K562 (cell line): ENCODE results near the gene WFDC9. TPM values are rescaled to one million over a fixed set of nuclear protein-coding genes. Genes with fewer than 3 reads are reported as not detected.

Experiments used
- ATAC-seq: fragments of 200-7000 bp; cut with Tn5 transposase; 3 replicates; pipeline ENCODE4 v1.9.1; 2020; ENCODE audit warnings: moderate library complexity
- BruUV-seq: library from RNA; stranded (reverse); fragments of 400-500 nt; replicated peaks from 2 replicates; lab custom pipeline; 2021; lab: Mats Ljungman, UMichigan
- CTCF ChIA-PET: fragments of 300-600 bp; formaldehyde crosslinking; extraction: SDS; loops from one replicate; lab custom pipeline; 2021; ENCODE audit warnings: low intra/inter-chr PET ratio; lab: Yijun Ruan, JAX
- POLR2A ChIA-PET: fragments of 300-600, 350-650 bp; sonication (Branson Sonifier 250); formaldehyde crosslinking; extraction: SDS; loops from one replicate; lab custom pipeline; 2021; ENCODE audit warnings: antibody characterized with exemption, inconsistent platforms; lab: Yijun Ruan, JAX
- DNase-seq, 4 experiments: peaks; one replicate each; pipeline versions ENCODE4 v3.0.0 to v3.0.0-alpha.2; 2011 to 2018; ENCODE audit warnings: low spot score in 3 of 4, mixed read lengths in 3 of 4; ENCODE audit errors: extremely low read depth in 1 of 4
- FAIRE-seq: peaks from 2 replicates; lab custom pipeline; 2011; peaks lifted over from hg19 to GRCh38; lab: Jason Lieb, UNC
- H2AFZ ChIP-seq: 2 replicates; pipeline ENCODE4 v1.6.0; 2011; ENCODE audit warnings: low read depth, low read length, control low read depth, inconsistent platforms
- H3K27ac ChIP-seq: fragments of 200-600 bp; 3 replicates; pipeline ENCODE4 v1.8.0; 2011; ENCODE audit warnings: low read depth, mild to moderate bottlenecking, control low read depth, inconsistent platforms, low read length, moderate library complexity, mixed read lengths; ENCODE audit errors: extremely low read depth
- H3K27me3 ChIP-seq, 2 experiments: fragments of 300-600 bp in 1 of 2; 2 replicates in 1 of 2; 3 replicates in 1 of 2; pipeline versions ENCODE4 v1.6.0 to v1.8.0; 2011; ENCODE audit warnings: inconsistent platforms in 2 of 2, low read length in 2 of 2, mild to moderate bottlenecking in 1 of 2, mixed read lengths in 1 of 2, moderate library complexity in 1 of 2; ENCODE audit not compliant: control insufficient read depth in 2 of 2, insufficient read depth in 2 of 2
- H3K36me3 ChIP-seq: fragments of 300-600 bp; 3 replicates; pipeline ENCODE4 v1.8.0; 2011; ENCODE audit warnings: mild to moderate bottlenecking, low read length, inconsistent platforms; ENCODE audit not compliant: control insufficient read depth, insufficient read depth
- H3K4me1 ChIP-seq, 2 experiments: fragments of 200-600 bp in 1 of 2; replicated peaks in 1 of 2; 2 replicates in 1 of 2; 3 replicates in 1 of 2; pipeline versions ENCODE4 v1.5.1 to v1.8.0; 2011; ENCODE audit warnings: inconsistent platforms in 2 of 2, low read length in 2 of 2, mild to moderate bottlenecking in 1 of 2, mixed read lengths in 1 of 2, moderate library complexity in 1 of 2; ENCODE audit not compliant: control insufficient read depth in 2 of 2, insufficient read depth in 2 of 2
- H3K4me2 ChIP-seq: 2 replicates; pipeline ENCODE4 v1.6.1; 2011; ENCODE audit warnings: low read length, control low read depth, inconsistent platforms, mixed read lengths; ENCODE audit not compliant: insufficient read depth
- H3K4me3 ChIP-seq: fragments of 200-600 bp; sonication (generic), shearing (Covaris generic); 2 replicates; pipeline ENCODE4 v1.5.1; 2016; ENCODE audit warnings: control low read depth, inconsistent platforms
- H3K79me2 ChIP-seq: fragments of 200-600 bp; 3 replicates; pipeline ENCODE4 v1.8.0; 2011; ENCODE audit warnings: low read length, inconsistent platforms; ENCODE audit not compliant: control insufficient read depth, insufficient read depth
- H3K9ac ChIP-seq, 2 experiments: 2 replicates each; pipeline versions ENCODE4 v1.6.0 to v1.6.1; 2011; ENCODE audit warnings: low read depth in 2 of 2, low read length in 2 of 2, control low read depth in 1 of 2, inconsistent platforms in 1 of 2, mild to moderate bottlenecking in 1 of 2, mixed read lengths in 1 of 2; ENCODE audit not compliant: insufficient read depth in 1 of 2
- H3K9me1 ChIP-seq: one replicate; pipeline ENCODE4 v1.6.0; 2011; ENCODE audit warnings: inconsistent platforms, mild to moderate bottlenecking, low read length, moderate library complexity; ENCODE audit not compliant: control insufficient read depth, insufficient read depth
- H3K9me3 ChIP-seq: replicated peaks from 2 replicates; pipeline ENCODE4 v1.5.1; 2011; ENCODE audit warnings: low read depth, low read length, inconsistent platforms; ENCODE audit not compliant: control insufficient read depth, insufficient read depth
- H4K20me1 ChIP-seq: replicated peaks from 2 replicates; pipeline ENCODE4 v1.6.1; 2011; ENCODE audit warnings: low read length, inconsistent platforms, mixed read lengths; ENCODE audit not compliant: control insufficient read depth, insufficient read depth
- ARID2 ChIP-seq: fragments of 450-650 bp; IDR thresholded peaks from 2 replicates; pipeline ENCODE4 v1.6.1; 2017; ENCODE audit warnings: antibody characterized with exemption, mild to moderate bottlenecking
- CC2D1A ChIP-seq: fragments of 450-650 bp; IDR thresholded peaks from 2 replicates; pipeline ENCODE4 v1.6.1; 2017; ENCODE audit warnings: mild to moderate bottlenecking
- ERF ChIP-seq: fragments of 450-650 bp; formaldehyde crosslinking; IDR thresholded peaks from 2 replicates; pipeline ENCODE4 v1.4.0; 2020; ENCODE audit warnings: mild to moderate bottlenecking, mixed read lengths
- MCM5 ChIP-seq: fragments of 450-650 bp; IDR thresholded peaks from 2 replicates; pipeline ENCODE4 v1.6.1; 2016; ENCODE audit warnings: low read depth
- NCOA6 ChIP-seq: fragments of 450-650 bp; IDR thresholded peaks from 2 replicates; pipeline ENCODE4 v1.6.1; 2017; ENCODE audit warnings: mild to moderate bottlenecking
- NFXL1 ChIP-seq: fragments of 450-650 bp; formaldehyde crosslinking; IDR thresholded peaks from 2 replicates; pipeline ENCODE4 v1.4.0; 2021; ENCODE audit warnings: mild to moderate bottlenecking
- RAD51 ChIP-seq: fragments of 450-650 bp; IDR thresholded peaks from 2 replicates; pipeline ENCODE4 v1.7.1; 2016; ENCODE audit warnings: low read depth, mild to moderate bottlenecking, borderline replicate concordance
- TAF15 ChIP-seq: fragments of 200-400 bp; formaldehyde crosslinking; IDR thresholded peaks from 2 replicates; pipeline ENCODE4 v1.6.1; 2017; ENCODE audit warnings: mild to moderate bottlenecking, low read depth, low read length, moderate library complexity
- ZNF143 ChIP-seq: sonication (generic); formaldehyde crosslinking; IDR thresholded peaks from 2 replicates; pipeline ENCODE4 v1.9.0; 2022; ENCODE audit warnings: mild to moderate bottlenecking, missing genetic modification reagents
- ZNF584 ChIP-seq: fragments of 200-800 bp; sonication (Bioruptor generic); IDR thresholded peaks from 2 replicates; pipeline ENCODE4 v1.6.1; 2016; ENCODE audit warnings: low read depth, mild to moderate bottlenecking, missing genetic modification characterization, missing compliant biosample characterization
- ZNF707 ChIP-seq: fragments of 250-450 bp; sonication (Bioruptor Pico); conservative IDR thresholded peaks from 2 replicates; pipeline ENCODE4 v1.8.0; 2022; ENCODE audit warnings: inconsistent platforms, mild to moderate bottlenecking, moderate library complexity
- ZNF717 ChIP-seq: fragments of 250-450 bp; sonication (Bioruptor Pico); IDR thresholded peaks from 2 replicates; pipeline ENCODE4 v1.5.0; 2021
- WGBS: fragments of 100-300 bp; shearing (Covaris generic); methylation state at CpG from one replicate; pipeline ENCODE4 v1.1.6; 2016; ENCODE audit warnings: low coverage, mixed read lengths; ENCODE audit not compliant: insufficient coverage; ENCODE audit errors: missing lambda C conversion rate; 5-methylcytosine and 5-hydroxymethylcytosine counted together
- in situ Hi-C: fragments of 300-500 bp; cut with MboI; formaldehyde crosslinking; loops from 4 replicates; pipeline ENCODE4 v1.15.0; 2018; ENCODE audit warnings: inconsistent platforms, mixed read lengths
- intact Hi-C: fragments of 100-400 bp; cut with micrococcal nuclease; formaldehyde crosslinking; loops from 2 replicates; pipeline ENCODE4 v1.14.2; 2022
- polyA plus RNA-seq, 8 experiments: library from polyadenylated mRNA; depleted of rRNA in 4 of 8; stranded (reverse) in 5 of 8; unstranded in 3 of 8; fragments of >200 nt; fragmentation: Nextera tagmentation in 2 of 8; fragmentation: Illumina TruSeq in 1 of 8; extraction: Ambion mirVana in 2 of 8; extraction: Trizol in 1 of 8; gene quantifications; 2 replicates each; pipeline versions ENCODE4 v1.2.1 to v1.2.3, GENCODE V29; 2011 to 2014; ENCODE audit warnings: inconsistent platforms in 1 of 8, missing spikeins in 1 of 8
- total RNA-seq, 7 experiments: library from RNA; depleted of rRNA in 6 of 7; stranded (reverse); fragments of >200 nt in 6 of 7; fragmentation: Illumina TruSeq in 2 of 7; extraction: Trizol in 2 of 7; gene quantifications; 2 replicates each; pipeline versions ENCODE4 v1.2.1 to v1.2.3, GENCODE V29; 2011 to 2021; ENCODE audit warnings: low replicate concordance in 1 of 7
- TF ChIP-seq, protein P1 (sequence below): sonication (generic); formaldehyde crosslinking; IDR thresholded peaks from 2 replicates; pipeline ENCODE4 v1.8.0; 2022; ENCODE audit warnings: mild to moderate bottlenecking, missing genetic modification reagents
- TF ChIP-seq, protein P2 (sequence below): fragments of 250-450 bp; sonication (Bioruptor Pico); IDR thresholded peaks from 2 replicates; pipeline ENCODE4 v1.5.0; 2020; ENCODE audit warnings: mild to moderate bottlenecking
- TF ChIP-seq, protein P3 (sequence below): fragments of 450-650 bp; IDR thresholded peaks from 2 replicates; pipeline ENCODE4 v1.7.0; 2016; ENCODE audit warnings: borderline replicate concordance
- TF ChIP-seq, protein P4 (sequence below): sonication (generic); formaldehyde crosslinking; IDR thresholded peaks from 2 replicates; pipeline ENCODE4 v1.8.1; 2022; ENCODE audit warnings: missing genetic modification reagents
- TF ChIP-seq, protein P5 (sequence below), 2 experiments: fragments of 450-650 bp in 1 of 2; sonication (generic) in 1 of 2; formaldehyde crosslinking in 1 of 2; IDR thresholded peaks in 1 of 2; conservative IDR thresholded peaks in 1 of 2; 2 replicates each; pipeline versions ENCODE4 v1.6.1 to v1.8.1; 2016 to 2023; ENCODE audit warnings: mild to moderate bottlenecking in 2 of 2, moderate library complexity in 2 of 2, inconsistent platforms in 1 of 2, missing genetic modification reagents in 1 of 2

The WFDC9 gene
- total and polyA plus RNA-seq, 9 of the 15 experiments (the other 6 are each of a cell fraction or from before 2014, with no cell fraction given) = not detected

DNA sequence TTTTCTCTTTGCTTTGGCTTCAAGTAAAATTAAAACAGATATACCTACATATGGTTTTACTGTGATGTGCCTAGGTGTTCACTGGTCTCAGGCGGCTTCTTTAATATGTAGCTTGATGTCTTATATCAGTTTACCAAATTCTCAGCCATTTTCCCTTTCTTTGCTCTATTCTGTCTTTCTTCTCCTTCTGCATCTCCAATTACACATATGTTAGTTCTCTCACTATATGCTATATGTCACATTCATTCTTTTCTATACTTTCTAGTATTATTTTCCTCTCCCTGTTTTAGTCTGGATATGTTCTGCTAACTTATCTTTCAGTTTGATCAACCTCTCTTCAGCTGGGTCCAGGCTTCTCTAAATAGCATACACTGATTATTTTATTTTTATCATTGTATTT lies 37.6 kb downstream of the WFDC9 start:
- Histone ChIP-seq H3K27me3 (no peaks in the 10 kb centered on the region), H3K4me3 (no peak overlapping the region), H2AFZ (no peak overlapping the region), H3K9me3 (no peaks in the 10 kb centered on the region), H3K36me3 (no peaks in the 10 kb centered on the region), H3K4me1 (no peaks in the 10 kb centered on the region), H3K4me2 (no peak overlapping the region), H3K9me1 (no peaks in the 10 kb centered on the region), H3K9ac (no peak overlapping the region), H4K20me1 (no peaks in the 10 kb centered on the region), H3K79me2 (no peaks in the 10 kb centered on the region), H3K27ac (no peak overlapping the region)
- BruUV-seq = no TSS peak
- POLR2A ChIA-PET = no interaction called here
- CTCF ChIA-PET = interaction anchor here (3.5 kb wide), 1 partner anchor 178 kb away, joined by 29 read pairs; no protein-coding TSS in a partner anchor
- ATAC-seq (no peak), DNase-seq (no peak), FAIRE-seq (no peak)
- TF ChIP-seq ERF = no peak
- no peak for TF ChIP-seq TAF15
- TF ChIP-seq, protein P1, sequence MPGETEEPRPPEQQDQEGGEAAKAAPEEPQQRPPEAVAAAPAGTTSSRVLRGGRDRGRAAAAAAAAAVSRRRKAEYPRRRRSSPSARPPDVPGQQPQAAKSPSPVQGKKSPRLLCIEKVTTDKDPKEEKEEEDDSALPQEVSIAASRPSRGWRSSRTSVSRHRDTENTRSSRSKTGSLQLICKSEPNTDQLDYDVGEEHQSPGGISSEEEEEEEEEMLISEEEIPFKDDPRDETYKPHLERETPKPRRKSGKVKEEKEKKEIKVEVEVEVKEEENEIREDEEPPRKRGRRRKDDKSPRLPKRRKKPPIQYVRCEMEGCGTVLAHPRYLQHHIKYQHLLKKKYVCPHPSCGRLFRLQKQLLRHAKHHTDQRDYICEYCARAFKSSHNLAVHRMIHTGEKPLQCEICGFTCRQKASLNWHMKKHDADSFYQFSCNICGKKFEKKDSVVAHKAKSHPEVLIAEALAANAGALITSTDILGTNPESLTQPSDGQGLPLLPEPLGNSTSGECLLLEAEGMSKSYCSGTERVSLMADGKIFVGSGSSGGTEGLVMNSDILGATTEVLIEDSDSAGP = no peak
- TF ChIP-seq, protein P2, sequence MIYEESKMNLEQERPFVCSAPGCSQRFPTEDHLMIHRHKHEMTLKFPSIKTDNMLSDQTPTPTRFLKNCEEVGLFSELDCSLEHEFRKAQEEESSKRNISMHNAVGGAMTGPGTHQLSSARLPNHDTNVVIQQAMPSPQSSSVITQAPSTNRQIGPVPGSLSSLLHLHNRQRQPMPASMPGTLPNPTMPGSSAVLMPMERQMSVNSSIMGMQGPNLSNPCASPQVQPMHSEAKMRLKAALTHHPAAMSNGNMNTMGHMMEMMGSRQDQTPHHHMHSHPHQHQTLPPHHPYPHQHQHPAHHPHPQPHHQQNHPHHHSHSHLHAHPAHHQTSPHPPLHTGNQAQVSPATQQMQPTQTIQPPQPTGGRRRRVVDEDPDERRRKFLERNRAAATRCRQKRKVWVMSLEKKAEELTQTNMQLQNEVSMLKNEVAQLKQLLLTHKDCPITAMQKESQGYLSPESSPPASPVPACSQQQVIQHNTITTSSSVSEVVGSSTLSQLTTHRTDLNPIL (CRISPR knock-in tag) = no peak
- no peak for TF ChIP-seq ZNF584 (CRISPR knock-in tag)
- TF ChIP-seq, protein P3, sequence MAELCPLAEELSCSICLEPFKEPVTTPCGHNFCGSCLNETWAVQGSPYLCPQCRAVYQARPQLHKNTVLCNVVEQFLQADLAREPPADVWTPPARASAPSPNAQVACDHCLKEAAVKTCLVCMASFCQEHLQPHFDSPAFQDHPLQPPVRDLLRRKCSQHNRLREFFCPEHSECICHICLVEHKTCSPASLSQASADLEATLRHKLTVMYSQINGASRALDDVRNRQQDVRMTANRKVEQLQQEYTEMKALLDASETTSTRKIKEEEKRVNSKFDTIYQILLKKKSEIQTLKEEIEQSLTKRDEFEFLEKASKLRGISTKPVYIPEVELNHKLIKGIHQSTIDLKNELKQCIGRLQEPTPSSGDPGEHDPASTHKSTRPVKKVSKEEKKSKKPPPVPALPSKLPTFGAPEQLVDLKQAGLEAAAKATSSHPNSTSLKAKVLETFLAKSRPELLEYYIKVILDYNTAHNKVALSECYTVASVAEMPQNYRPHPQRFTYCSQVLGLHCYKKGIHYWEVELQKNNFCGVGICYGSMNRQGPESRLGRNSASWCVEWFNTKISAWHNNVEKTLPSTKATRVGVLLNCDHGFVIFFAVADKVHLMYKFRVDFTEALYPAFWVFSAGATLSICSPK = no peak
- no peak for TF ChIP-seq NFXL1 (CRISPR knock-in tag)
- no peak for TF ChIP-seq ZNF717 (CRISPR knock-in tag)
- TF ChIP-seq, protein P4, sequence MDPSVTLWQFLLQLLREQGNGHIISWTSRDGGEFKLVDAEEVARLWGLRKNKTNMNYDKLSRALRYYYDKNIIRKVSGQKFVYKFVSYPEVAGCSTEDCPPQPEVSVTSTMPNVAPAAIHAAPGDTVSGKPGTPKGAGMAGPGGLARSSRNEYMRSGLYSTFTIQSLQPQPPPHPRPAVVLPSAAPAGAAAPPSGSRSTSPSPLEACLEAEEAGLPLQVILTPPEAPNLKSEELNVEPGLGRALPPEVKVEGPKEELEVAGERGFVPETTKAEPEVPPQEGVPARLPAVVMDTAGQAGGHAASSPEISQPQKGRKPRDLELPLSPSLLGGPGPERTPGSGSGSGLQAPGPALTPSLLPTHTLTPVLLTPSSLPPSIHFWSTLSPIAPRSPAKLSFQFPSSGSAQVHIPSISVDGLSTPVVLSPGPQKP (CRISPR knock-in tag) = no peak
- TF ChIP-seq ZNF143 (CRISPR knock-in tag) = no peak
- TF ChIP-seq ZNF707 (CRISPR knock-in tag) = no peak
- TF ChIP-seq NCOA6 = no peak
- TF ChIP-seq ARID2 = no peak
- no peak for TF ChIP-seq MCM5
- TF ChIP-seq, protein P5, sequence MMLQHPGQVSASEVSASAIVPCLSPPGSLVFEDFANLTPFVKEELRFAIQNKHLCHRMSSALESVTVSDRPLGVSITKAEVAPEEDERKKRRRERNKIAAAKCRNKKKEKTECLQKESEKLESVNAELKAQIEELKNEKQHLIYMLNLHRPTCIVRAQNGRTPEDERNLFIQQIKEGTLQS (IDR thresholded peaks at IDR 0.05) = no peak
- TF ChIP-seq, protein P5 (CRISPR knock-in tag; conservative IDR thresholded peaks at IDR 0.05) = no peak
- no peak for TF ChIP-seq RAD51
- no peak for TF ChIP-seq CC2D1A
- in situ Hi-C loops = no loop called here
- WGBS = 4% methylated on average over 1 of the region's 1 CpG
- intact Hi-C loops = no loop called here
